ENCODE data around the gene GMIP.

- no peak for TF ChIP-seq CTCF (conservative IDR thresholded peaks at IDR 0.05)
- TF ChIP-seq ZFX (IDR thresholded peaks at IDR 0.05): no peak
Observed at GRCh38 chr19:19656451-19657396, 13.3 kb upstream of the GMIP start.
